Fibroblast of peridontal ligament (primary cell): ENCODE data around the gene RNF213.
"Not testable (repeated sequence)": the region's sequence is repeated elsewhere in the genome, so short reads cannot be mapped to it uniquely, and the experiment has no call there.

Experiments used
- DNase-seq: peaks from one replicate; pipeline ENCODE4 v3.0.0-alpha.2; 2010; ENCODE audit errors: extremely low read depth

Gene RNF213

GRCh38 chr17:80295146-80295545 lies 34.5 kb downstream of the RNF213 start:
- no peak for DNase-seq

- no peak for DNase-seq
Measured at GRCh38 chr17:80295559-80295958, 34.9 kb downstream of the RNF213 start.

- no peak for DNase-seq
Measured at GRCh38 chr17:80296221-80296620, 35.6 kb downstream of the RNF213 start.

GRCh38 chr17:80297996-80298560 lies 37.4 kb downstream of the RNF213 start:
- no peak for DNase-seq

- DNase-seq = not testable (repeated sequence)
Measured at GRCh38 chr17:80299350-80300100, 38.9 kb downstream of the RNF213 start.

- DNase-seq = not testable (repeated sequence)
Measured at GRCh38 chr17:80300756-80301155, 40.1 kb downstream of the RNF213 start.

GRCh38 chr17:80303824-80304223 lies 43.2 kb downstream of the RNF213 start:
- no peak for DNase-seq

GRCh38 chr17:80307994-80308691 lies 47.5 kb downstream of the RNF213 start:
- no peak for DNase-seq

- no peak for DNase-seq
Measured at GRCh38 chr17:80308692-80309517, 48.3 kb downstream of the RNF213 start.

GRCh38 chr17:80311216-80311827 lies 50.7 kb downstream of the RNF213 start:
- no peak for DNase-seq

- no peak for DNase-seq
Measured at GRCh38 chr17:80312621-80313135, 52.0 kb downstream of the RNF213 start.

- no peak for DNase-seq
Measured at GRCh38 chr17:80313160-80313829, 52.6 kb downstream of the RNF213 start.

GRCh38 chr17:80313946-80314345 lies 53.3 kb downstream of the RNF213 start:
- not testable (repeated sequence) for DNase-seq

GRCh38 chr17:80315517-80316182 lies 55.0 kb downstream of the RNF213 start:
- DNase-seq = no peak

GRCh38 chr17:80316431-80316830 lies 55.8 kb downstream of the RNF213 start:
- no peak for DNase-seq

- no peak for DNase-seq
Measured at GRCh38 chr17:80316927-80317705, 56.5 kb downstream of the RNF213 start.

- DNase-seq = no peak
Measured at GRCh38 chr17:80317706-80317980, 57.0 kb downstream of the RNF213 start.

GRCh38 chr17:80318166-80318565 lies 57.5 kb downstream of the RNF213 start:
- no peak for DNase-seq

- no peak for DNase-seq
Measured at GRCh38 chr17:80319262-80319998, 58.8 kb downstream of the RNF213 start.
